ENCODE data around the gene ABCF3.

GRCh38 chr3:184149123-184149522 lies 36.9 kb upstream of the ABCF3 start:
- TF ChIP-seq, protein P1, sequence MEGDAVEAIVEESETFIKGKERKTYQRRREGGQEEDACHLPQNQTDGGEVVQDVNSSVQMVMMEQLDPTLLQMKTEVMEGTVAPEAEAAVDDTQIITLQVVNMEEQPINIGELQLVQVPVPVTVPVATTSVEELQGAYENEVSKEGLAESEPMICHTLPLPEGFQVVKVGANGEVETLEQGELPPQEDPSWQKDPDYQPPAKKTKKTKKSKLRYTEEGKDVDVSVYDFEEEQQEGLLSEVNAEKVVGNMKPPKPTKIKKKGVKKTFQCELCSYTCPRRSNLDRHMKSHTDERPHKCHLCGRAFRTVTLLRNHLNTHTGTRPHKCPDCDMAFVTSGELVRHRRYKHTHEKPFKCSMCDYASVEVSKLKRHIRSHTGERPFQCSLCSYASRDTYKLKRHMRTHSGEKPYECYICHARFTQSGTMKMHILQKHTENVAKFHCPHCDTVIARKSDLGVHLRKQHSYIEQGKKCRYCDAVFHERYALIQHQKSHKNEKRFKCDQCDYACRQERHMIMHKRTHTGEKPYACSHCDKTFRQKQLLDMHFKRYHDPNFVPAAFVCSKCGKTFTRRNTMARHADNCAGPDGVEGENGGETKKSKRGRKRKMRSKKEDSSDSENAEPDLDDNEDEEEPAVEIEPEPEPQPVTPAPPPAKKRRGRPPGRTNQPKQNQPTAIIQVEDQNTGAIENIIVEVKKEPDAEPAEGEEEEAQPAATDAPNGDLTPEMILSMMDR (IDR thresholded peaks at IDR 0.05) = no peak
- TF ChIP-seq POLR2AphosphoS5 (IDR thresholded peaks at IDR 0.05) (no peak), POLR2A (IDR thresholded peaks at IDR 0.05) (no peak)

All from gastroesophageal sphincter (tissue), 3 donors.